MM.1S (cell line): ENCODE results near the gene GTF2IRD2.
"Not testable (repeated sequence)": the region's sequence is repeated elsewhere in the genome, so short reads cannot be mapped to it uniquely, and the experiment has no call there.

ENCODE experiments used
- CTCF ChIP-seq: fragments of 300-600 bp; sonication (generic); IDR thresholded peaks from 2 replicates; pipeline ENCODE4 v1.5.1; 2016; ENCODE audit warnings: antibody characterized with exemption, low read length, mixed read lengths
- EZH2 ChIP-seq: fragments of 300-600 bp; sonication (generic); optimal IDR thresholded peaks from 2 replicates; pipeline ENCODE3; 2017; ENCODE audit warnings: low read depth, mild to moderate bottlenecking, antibody characterized with exemption, low read length, mixed read lengths
- EZH2phosphoT487 ChIP-seq: fragments of 300-600 bp; sonication (generic); IDR thresholded peaks from 2 replicates; pipeline ENCODE4 v1.6.1; 2018; ENCODE audit warnings: antibody characterized with exemption, low read length

DNA sequence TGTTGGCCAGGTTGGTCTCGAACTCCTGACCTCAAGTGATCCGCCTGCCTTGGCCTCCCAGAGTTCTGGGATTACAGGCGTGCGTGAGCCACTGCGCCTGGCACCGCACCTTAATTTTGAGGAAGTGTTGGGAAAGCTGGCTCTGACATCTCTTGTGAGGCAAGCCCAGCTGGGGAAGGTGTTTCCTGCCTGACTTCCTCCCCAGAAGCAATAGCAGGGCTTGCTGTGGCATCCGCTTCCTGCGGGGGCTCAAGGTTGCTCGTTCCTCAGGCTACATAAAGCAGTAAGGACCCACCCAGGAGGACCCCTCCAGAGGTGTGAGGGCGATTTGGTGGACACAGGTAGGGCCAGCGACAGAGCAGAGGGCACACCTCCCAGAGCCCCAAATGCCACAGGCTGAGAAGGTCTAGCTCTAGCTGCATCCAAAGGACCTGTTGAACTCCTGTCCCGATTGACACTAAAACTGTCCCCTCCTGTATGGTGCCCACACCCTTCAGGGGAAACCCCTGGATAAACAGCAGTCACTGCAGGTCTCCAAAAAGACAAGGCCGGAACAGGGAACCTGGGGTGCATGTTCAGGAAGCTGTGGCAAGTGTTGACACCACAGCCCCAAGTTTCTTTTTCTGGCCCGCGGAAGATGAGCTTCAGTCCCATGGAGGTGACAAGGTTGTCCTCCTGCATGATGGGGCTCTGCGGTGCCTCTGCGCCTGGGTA is 86.0 kb downstream of the GTF2IRD2 start:
- not testable (repeated sequence) for TF ChIP-seq EZH2phosphoT487, CTCF, EZH2
